Left kidney (tissue), 2 donors: ENCODE data around the gene TMEFF2. TPM values are rescaled to one million over a fixed set of nuclear protein-coding genes. Genes with fewer than 3 reads are reported as not detected.
"Not testable (repeated sequence)": the region's sequence is repeated elsewhere in the genome, so short reads cannot be mapped to it uniquely, and the experiment has no call there.

Experiments
- DNase-seq: peaks from one replicate; pipeline ENCODE4 v3.0.0-alpha.2; 2013
- polyA plus RNA-seq: library from polyadenylated mRNA; unstranded; fragments of 120-200 nt; gene quantifications from one replicate; pipeline ENCODE4 v1.2.1, GENCODE V29; 2013; ENCODE audit not compliant: insufficient read length

TMEFF2 gene
- polyA plus RNA-seq, 1 donor = 12.6 TPM

DNA sequence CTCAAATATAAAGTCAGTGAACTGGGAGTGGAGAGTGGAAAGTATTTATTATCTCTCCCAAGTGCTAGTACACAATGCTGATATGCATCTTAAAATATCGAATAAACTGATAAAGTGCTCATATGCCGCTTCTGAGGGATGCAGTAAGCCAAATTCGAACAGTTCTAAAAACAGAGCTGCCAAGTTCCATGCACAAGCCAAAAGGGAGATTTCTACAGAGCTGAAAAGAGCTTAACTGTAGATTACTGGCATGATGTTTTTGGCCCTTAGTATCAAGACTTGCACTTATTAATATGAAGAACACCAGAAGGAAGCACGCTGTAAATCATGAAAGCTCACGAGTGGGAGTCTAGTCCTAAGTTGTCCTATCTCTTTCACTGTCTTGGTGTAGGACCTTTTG, 7.9 kb downstream of the TMEFF2 start:
- no peak for DNase-seq

DNA sequence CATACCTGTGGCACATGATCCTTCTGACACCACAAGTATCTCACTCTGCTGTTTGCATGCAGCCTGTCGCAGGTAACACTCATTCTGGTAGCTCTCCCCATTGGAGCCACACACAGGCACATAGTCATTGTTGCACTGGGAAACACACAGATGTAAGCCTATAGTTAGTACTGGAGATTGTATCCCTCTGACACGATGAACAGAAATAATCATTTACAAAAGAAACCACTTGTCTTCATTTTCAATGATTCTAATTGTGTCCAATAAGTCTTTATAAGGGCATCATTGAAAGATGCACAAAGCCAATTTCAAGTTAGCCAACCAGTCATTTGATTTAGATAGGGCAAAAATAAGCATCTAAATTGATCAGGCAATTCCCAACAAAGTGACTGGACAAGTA, 10.4 kb downstream of the TMEFF2 start:
- DNase-seq = no peak

DNA sequence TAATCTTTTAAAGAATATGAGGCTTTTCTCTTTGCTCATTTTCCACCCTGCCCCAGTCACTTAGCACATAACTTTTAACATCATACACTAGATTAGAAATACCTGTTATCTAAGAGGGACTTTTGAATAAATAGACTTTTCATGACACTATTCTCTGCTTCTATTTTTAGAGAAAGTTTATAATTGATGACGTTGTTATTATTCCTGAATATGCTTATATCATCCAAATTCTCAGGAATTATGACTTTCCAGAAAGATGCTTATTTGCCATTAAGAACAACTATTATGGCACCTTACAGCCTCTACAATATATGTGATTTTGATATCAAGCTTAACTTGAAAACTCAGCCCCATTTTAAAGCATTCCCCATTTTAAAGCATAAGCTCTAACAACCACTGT, 11.4 kb downstream of the TMEFF2 start:
- no peak for DNase-seq

DNA sequence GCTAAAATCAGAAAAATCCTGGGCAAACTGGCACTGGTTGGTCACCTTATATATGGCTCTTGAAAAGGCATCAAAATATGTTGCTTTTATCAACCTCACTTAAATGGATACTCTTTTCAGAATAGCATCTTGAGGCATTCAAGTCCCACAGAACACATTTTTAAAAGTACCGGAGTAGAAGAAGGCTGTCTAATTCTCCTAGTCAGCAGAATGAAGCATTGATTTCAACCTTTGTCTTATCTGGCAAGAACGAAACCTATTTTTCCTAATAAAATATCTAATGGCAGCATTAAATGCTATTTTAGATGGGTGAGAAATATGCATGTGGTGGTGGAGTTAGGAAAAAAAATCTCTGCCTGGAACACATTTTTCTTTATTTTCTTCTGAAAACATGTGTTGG, 27.8 kb downstream of the TMEFF2 start:
- no peak for DNase-seq

DNA sequence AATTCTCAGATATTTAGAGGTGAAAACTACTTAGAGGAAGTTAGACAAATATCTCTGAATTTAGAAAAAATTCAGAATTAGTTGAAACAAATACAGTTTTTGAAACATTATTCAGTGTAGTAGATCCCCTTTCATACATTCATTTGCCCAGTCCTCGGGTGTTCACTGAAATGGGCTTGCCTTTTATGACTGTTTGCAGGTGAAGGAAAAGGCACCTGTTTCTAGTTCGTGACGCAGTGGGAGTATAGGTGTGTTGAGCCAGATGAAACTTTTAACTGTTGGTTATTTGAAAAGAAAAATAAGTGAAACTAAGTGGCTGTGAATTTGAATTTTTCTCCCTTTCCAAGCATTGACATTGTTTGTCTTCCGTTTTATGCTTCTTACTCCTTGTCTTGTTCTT, 28.9 kb downstream of the TMEFF2 start:
- DNase-seq = no peak

DNA sequence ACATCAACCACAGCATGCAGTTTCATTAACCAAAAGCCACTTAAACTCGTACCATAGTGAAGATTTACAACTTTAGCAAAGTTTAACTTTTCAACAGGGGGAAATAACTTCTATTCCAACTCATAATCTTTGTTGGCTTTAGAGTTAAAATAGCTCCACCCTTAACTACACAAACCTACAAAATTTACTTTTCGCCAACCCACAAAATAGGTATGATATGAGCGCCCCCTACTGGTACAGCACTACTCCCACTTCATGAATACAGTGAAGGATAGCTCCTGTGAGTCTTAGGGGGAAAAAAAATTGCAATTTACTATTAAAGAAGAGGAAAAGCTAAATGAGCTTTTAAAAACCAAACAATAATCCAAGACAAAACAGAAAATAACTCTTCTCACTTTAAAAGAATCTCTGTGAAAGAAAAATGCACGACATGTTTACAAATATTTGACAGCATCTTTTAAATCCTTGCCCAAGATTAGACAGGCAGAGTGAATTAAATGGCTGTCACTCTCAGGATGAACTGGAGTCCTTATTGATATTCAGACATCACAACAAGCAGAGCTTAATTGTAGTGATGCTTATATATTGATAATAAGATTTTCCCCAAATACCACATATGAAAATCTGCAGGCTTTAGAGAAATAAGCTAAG, 32.2 kb downstream of the TMEFF2 start:
- DNase-seq = peak; percentile 76

DNA sequence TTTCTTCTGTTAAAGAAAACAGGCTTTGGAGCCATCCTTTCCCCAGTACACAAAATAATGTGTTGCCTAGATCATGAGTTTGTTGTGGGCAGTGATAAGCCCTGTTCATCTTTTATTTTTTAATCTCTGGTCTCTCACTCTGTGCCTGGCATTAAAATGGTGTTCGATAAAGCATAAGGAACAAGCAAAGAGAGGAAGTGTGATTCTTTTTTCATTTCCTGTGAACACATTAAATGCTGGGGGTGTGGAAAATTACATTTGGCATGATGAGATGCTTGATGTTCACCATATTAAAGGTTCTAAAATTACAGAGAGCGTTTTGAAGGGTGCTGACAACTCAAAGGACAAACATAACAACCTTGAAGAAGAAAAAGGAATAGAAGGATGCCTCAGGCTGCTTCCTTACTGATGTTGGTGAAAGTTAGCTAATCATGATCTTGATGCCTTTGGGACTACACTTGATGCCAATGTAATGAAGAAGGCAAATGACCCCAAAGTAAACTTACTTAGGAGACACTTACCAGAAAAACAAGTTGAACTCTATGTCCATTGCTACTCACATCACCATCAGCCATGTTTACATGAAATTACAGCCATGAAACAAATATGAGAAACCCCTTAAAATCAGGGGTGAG, 33.0 kb downstream of the TMEFF2 start:
- no peak for DNase-seq

DNA sequence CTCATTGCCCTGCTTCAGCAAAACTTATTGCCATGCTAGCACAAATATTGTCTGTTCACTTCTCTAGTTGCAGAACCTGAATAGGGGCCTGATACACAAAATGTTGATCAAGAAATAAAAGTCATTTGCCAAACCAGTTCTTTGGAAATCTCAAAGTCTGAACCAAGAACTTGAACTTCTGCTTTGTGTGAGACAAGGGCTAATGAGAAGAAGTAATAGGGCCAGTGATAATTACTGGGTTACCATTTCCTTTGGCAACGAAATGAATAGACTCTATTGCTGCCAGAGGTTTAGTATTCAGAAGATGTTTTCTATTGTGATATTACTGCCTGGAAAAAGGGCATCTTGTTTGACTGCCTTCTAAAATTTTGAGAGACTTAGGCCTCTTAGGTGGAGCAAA, 35.0 kb downstream of the TMEFF2 start:
- no peak for DNase-seq

DNA sequence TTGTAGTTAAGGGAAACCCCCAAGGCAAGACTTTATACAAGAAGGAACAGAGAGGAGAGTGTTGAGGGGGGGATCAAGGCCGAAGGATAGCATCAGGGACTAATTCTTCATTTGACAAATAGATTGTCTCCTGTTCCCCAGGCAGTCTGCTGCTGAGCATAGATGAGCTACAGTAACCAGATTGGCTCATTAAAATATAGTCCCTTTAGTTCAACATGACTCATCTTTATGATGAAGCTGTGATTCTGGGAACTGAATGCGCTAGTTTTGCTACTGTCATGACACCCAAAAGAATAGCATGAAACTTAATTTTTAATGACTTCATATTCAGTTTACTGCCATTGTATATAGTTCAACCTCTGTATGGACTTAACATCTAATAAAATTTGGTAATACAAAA, 35.5 kb downstream of the TMEFF2 start:
- DNase-seq = no peak

DNA sequence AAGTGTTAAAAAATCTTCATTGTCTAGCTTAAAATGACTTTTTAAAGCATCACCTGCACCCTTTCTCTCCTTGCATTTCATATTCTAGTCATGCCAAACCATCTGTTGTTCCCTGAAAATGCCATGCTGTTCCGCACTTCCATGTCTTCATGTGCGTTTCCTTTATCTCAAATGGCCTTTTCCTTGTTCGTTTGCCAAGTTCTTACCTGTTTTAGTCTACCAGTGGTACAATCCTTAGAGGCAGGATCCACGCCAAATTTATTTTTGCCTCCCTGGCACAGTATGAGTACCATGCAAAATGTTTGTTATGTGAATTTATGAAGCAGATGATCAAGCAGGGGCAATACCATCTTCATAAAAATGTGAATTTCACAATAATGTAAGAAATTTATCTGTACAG, 37.0 kb downstream of the TMEFF2 start:
- no peak for DNase-seq

DNA sequence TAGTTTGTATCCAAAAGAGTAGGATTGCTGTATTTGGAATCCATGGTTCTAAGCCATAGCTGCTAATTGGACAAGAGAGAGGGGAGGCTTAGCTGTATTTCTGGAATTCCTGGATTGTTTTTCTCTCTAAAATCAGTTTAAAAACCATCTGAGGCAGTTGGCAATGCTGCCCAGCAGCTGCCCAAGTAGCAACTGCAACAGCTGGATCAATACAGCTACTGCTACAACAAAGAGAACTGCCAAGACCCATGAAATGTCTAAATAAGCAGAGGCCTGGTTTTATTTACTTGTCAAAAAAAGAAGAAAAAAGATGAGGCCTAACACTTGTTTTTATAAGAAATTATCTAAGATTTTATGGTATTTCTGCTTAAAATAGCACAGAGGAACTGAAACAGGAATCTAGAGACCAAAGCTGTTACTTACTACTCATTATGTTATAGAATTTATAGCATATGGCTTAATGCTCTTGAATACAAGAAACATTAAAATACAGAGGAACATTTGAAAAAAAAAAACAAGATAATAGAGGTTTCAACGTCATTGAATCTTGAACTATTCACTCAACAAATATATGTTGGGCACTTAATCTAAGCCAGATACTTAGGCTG, 39.1 kb downstream of the TMEFF2 start:
- DNase-seq = no peak

DNA sequence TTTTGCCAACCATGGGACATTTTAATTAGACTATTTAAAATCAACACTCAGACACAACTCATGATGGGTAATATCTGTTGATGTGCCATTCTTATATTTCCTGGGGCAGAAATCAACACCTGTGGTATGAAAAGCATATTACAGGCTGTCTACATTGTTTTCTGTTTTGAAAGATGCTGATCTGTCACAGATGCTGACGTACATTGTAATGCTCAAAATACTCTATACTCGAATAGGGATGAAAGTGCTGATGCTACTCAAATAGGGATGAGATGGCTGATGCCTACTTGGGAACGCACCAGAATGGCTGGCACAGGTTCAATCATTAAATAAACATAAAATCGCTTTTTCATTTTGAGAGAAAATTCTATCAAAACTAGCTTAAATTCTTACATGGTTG, 41.2 kb downstream of the TMEFF2 start:
- DNase-seq = no peak

DNA sequence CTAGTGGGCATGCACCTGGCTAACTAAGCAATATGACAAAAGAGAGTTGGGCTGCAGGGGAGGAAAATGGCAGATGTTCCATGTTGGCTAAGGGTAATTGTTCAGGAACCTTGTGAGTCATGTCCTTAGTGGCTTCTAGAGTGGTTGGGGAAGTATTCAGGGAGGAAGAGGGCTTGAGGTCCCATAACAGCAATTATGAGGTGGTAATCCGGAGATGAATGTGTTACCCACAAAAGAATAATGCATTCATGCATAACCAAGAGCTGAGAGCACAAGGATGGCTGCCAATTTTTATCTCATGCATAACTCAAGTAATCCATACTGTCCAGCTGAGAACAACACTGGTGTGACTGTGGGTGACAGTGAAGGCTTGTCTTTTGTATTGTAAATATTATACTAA, 42.9 kb downstream of the TMEFF2 start:
- DNase-seq = no peak

DNA sequence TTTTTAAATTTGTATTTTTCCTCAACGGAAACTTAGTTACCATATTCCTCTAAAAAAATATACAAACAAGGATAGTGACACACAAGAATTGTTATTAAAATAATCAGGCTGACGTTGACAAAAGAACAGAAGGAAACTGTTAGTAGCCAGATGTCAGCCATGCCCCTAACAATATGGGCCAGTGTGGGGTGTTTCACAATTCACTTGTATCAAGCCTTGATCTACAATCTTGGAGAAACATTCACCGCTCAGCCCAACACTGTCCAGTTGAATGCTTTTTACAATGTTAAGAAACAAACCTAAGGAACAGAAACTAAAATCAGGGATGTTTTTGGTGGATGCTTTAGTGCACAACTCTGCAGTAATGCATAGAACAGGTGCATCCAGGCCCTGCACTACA, 44.6 kb downstream of the TMEFF2 start:
- DNase-seq = no peak

DNA sequence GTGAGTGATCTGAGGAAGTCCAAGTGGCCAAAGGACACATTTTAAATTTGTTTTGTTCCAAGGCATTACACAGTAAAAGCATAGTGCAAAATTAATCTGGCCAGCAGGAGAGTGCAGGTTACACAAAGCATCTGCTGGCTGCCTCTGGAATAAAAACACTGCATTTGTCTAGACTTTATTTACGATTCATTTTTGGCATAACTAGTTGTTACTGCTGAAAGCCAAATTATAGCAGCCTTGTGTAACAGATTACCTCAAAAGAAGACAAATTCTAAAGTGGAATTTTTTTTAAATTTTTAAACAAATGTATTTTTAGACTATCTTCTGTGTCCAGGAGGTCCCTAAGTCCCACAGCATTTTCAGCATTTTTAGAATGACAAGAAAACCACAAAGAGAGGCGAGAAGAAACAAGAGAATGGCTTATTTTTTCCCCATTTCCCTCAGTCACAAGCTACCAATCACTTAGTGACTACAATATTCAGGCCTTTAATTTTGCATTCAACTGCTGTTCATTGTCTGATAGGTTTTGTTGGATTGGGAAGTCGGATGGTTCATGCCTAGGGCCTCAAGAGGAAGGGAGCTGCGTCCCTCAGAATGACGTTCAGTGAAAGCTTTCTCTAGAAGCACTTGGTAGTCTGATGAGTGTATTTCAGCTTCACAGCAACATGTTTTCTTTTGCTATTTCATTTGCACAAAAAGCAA, 46.0 kb downstream of the TMEFF2 start:
- no peak for DNase-seq

DNA sequence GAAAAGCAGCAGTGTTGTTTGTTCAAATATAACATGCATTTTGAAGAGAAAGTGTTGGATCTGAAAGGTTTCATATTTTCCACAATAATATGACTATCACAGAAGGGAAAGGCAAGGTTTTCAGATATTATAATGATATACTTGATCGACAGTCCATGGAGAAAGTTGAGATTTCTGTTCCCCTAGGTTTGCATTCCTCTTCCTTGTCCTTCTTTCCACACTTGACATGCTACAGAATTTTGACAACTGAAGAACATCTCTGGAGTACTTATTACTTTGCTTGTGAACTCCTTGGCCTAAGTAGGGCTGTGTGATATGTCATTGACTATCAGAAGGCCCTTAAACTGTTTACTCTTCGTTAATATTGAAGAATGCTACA, 46.5 kb downstream of the TMEFF2 start:
- DNase-seq = no peak

DNA sequence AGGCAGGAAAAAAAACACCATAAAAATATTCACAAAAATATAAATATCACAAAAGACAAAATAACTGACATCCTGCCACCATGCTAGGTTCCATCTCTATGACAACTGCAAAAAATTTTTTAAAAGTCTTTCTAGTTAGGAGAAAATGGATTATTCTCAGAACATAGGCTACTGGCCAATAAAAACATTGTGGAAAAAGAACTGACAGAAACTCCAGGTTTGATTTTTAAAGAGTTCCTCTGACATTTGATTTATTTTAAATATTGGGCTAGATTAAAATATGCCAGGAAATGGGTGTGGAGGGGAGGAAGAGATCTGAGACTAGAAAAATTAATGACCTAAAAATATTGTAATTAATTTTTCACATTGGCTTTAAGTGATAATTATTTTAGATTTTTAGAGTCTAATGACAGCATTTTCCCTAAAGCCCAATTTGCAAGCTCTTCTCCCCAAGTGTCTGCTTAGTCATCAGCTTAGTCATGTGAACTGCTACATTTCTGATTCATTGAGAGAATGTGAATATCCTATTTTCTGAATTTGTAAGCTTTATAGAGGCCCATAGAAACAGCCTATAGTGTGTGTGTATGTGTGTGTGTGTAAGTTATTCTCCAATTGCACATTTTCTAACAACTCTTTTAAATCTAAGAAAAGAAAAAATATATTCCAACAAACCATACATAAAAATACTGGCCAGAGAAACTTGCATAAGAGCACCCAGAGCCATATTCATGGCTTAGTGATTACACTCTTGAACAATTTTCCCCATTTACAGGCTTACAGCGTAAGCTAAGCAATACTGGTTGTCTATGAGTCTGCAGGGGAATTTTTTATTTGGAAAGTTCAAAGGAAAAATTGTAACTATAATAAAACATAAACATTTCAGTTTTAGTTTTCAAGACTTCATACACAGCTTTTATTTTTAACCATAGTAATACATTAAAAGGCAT, 48.4 kb downstream of the TMEFF2 start:
- no peak for DNase-seq

DNA sequence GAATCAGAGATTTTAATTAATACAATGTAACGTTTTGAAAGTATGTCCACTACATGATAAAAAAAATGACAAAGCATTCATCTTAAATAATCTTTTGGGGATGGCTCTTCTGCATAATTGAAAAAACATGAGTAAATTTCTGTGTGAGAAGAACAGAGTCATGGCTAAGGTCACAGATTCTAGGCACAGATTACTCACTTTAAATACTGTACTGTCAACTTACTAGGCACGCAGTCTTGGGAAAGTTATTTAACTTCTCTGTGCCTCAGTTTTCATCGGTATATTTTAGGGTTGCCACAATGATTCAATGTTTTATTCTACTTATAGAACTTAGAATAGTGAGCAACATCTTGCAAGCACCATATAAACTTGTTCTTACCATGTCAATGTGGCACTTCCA, 49.2 kb downstream of the TMEFF2 start:
- no peak for DNase-seq

DNA sequence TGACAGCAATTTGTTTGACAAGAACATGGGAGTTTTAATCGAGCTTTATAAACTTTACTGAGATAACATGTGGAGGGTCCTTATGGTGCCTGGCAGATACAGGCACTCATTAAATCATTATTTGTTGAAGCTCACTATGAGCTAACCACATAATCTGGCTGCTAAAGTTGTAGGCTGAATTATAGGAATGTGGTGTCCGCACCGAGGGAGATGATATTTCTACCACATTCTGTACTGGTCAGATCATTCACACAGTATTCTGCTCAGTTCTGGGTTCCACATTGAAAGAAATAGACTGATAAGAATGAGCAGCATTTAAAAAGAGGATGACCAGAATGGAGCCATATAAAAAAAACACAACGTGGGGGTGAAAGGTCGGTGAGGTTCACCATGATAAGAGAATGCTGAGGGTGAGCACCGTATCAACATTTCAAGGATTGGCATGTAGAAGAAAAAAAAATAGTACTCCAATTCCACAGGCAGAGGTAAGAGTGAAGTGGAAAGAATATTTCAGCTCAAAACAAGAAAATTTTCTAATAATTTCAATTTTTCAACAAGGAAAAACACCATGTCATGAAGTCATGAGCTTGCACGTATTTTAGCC, 54.4 kb downstream of the TMEFF2 start:
- no peak for DNase-seq

DNA sequence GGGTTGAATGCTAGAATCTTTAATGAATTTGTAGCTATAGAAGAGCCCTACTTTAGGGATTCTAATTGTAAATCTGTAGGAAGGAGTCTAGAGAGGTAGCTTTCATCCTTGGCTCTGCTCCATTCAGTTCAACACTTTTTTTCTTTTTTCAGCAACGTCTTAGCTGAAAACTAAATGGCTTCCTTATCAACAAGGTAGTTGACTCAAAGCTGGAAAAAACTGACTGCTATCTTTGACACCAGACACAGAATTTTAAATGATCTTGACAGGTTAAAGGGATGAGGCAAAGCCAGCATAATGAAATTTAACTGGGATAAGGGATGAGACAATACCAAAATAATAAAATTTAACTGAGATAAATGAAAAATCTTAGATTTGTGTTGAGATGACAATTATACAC, 54.9 kb downstream of the TMEFF2 start:
- DNase-seq = no peak

DNA sequence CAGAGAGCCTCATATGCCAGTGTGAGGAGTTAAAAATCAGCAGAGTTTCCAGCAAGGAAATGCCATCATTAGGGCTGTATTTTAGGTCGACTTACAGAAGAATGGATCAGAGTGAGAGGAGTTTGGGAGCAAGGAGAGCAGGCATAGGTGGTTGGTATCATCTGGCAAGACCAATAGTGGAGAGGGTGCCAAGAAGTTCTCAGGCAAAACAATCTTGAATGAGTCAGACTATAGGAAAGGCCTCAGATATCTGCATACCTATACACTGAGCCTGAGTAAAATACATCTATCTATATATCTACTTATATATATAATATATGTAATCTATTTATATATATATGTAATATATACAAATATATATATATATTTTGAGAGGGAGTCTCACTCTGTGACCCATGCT, 57.3 kb downstream of the TMEFF2 start:
- DNase-seq = no peak

DNA sequence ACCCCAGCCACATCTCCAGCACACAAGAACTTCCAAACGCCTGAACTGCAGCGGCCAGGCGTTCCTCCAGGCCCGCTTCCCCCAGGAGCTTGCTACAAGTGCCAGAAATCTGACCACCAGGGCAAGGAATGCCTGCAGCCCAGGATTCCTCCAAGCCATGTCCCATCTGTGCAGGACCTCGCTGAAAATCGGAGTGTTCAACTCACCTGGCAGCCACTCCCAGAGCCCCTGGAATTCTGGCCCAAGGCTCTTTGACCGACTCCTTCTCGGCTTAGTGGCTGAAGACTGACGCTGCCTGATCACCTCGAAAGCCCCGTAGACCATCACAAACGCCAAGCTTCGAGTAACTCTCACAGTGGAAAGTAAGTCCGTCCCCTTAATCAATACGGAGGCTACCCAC, 62.1 kb downstream of the TMEFF2 start:
- DNase-seq = not testable (repeated sequence)
